HepG2 (cell line): ENCODE measurements around the gene TIGD6. TPM values are rescaled to one million over a fixed set of nuclear protein-coding genes. Genes with fewer than 3 reads are reported as not detected.

Source experiments
- ADNP ChIP-seq: sonication (generic); formaldehyde crosslinking; IDR thresholded peaks from 2 replicates; pipeline ENCODE4 v1.4.0; 2020; ENCODE audit warnings: missing genetic modification reagents
- AGO2 ChIP-seq: fragments of 200-400 bp; formaldehyde crosslinking; optimal IDR thresholded peaks from 2 replicates; pipeline ENCODE3; 2017; ENCODE audit warnings: mild to moderate bottlenecking, low read depth, low read length, moderate library complexity
- AKNA ChIP-seq: sonication (generic); formaldehyde crosslinking; IDR thresholded peaks from 2 replicates; pipeline ENCODE4 v1.4.0; 2020; ENCODE audit warnings: missing genetic modification reagents, borderline replicate concordance
- CBX2 ChIP-seq, 2 experiments: fragments of 200-600 bp in 1 of 2; sonication (generic); formaldehyde crosslinking in 1 of 2; IDR thresholded peaks; 2 replicates each; pipeline versions ENCODE4 v1.7.0 to v1.8.1; 2018 to 2022; ENCODE audit warnings: low read depth in 2 of 2, low read length in 1 of 2, mild to moderate bottlenecking in 1 of 2, missing genetic modification reagents in 1 of 2
- DNMT1 ChIP-seq: sonication (generic); formaldehyde crosslinking; IDR thresholded peaks from 2 replicates; pipeline ENCODE4 v1.5.1; 2020; ENCODE audit warnings: mild to moderate bottlenecking, missing genetic modification reagents
- DR1 ChIP-seq: sonication (generic); formaldehyde crosslinking; IDR thresholded peaks from 2 replicates; pipeline ENCODE4 v1.8.0; 2021; ENCODE audit warnings: mild to moderate bottlenecking, missing genetic modification reagents, inconsistent platforms
- FOXM1 ChIP-seq: sonication (generic); formaldehyde crosslinking; IDR thresholded peaks from 2 replicates; pipeline ENCODE4 v1.5.0; 2020; ENCODE audit warnings: missing genetic modification reagents
- GABPA ChIP-seq, 2 experiments: IDR thresholded peaks; 2 replicates each; pipeline ENCODE4 v1.6.1; 2011 to 2016; ENCODE audit warnings: low read depth in 2 of 2, low read length in 1 of 2, missing biosample characterization in 1 of 2, missing genetic modification characterization in 1 of 2
- GLI4 ChIP-seq: sonication (generic); formaldehyde crosslinking; IDR thresholded peaks from 2 replicates; pipeline ENCODE4 v1.5.1; 2020; ENCODE audit warnings: missing genetic modification reagents, mild to moderate bottlenecking, moderate library complexity, borderline replicate concordance
- HNRNPLL ChIP-seq: fragments of 200-400 bp; formaldehyde crosslinking; IDR thresholded peaks from 2 replicates; pipeline ENCODE4 v1.6.1; 2017; ENCODE audit warnings: mild to moderate bottlenecking, low read depth, low read length; ENCODE audit not compliant: poor library complexity, severe bottlenecking
- MAFG ChIP-seq: sonication (generic); formaldehyde crosslinking; IDR thresholded peaks from 2 replicates; pipeline ENCODE4 v1.5.1; 2020; ENCODE audit warnings: mild to moderate bottlenecking, missing genetic modification reagents
- MEIS2 ChIP-seq: sonication (generic); formaldehyde crosslinking; IDR thresholded peaks from 2 replicates; pipeline ENCODE4 v1.9.0; 2021; ENCODE audit warnings: mild to moderate bottlenecking, missing genetic modification reagents
- NR2F6 ChIP-seq, 2 experiments: IDR thresholded peaks; 2 replicates each; pipeline ENCODE4 v1.6.1; 2016; ENCODE audit warnings: antibody characterized with exemption in 1 of 2, mild to moderate bottlenecking in 1 of 2
- REL ChIP-seq: sonication (generic); formaldehyde crosslinking; conservative IDR thresholded peaks from 2 replicates; pipeline ENCODE4 v1.8.0; 2022; ENCODE audit warnings: mild to moderate bottlenecking, missing genetic modification reagents, moderate library complexity
- SIN3A ChIP-seq: IDR thresholded peaks from 2 replicates; pipeline ENCODE4 v1.6.1; 2011; ENCODE audit warnings: low read depth, mild to moderate bottlenecking, control low read depth, low read length, borderline replicate concordance
- ZMYM3 ChIP-seq: sonication (generic); formaldehyde crosslinking; IDR thresholded peaks from 2 replicates; pipeline ENCODE4 v1.5.1; 2020; ENCODE audit warnings: mild to moderate bottlenecking, missing genetic modification reagents
- ZNF317 ChIP-seq: sonication (generic); formaldehyde crosslinking; IDR thresholded peaks from 2 replicates; pipeline ENCODE4 v1.5.0; 2020; ENCODE audit warnings: mild to moderate bottlenecking, missing genetic modification reagents
- ZNF329 ChIP-seq: sonication (generic); formaldehyde crosslinking; IDR thresholded peaks from 2 replicates; pipeline ENCODE4 v1.9.0; 2021; ENCODE audit warnings: low read depth, mild to moderate bottlenecking, missing genetic modification reagents
- ZNF343 ChIP-seq: sonication (generic); formaldehyde crosslinking; IDR thresholded peaks from 2 replicates; pipeline ENCODE4 v1.4.0; 2020; ENCODE audit warnings: mild to moderate bottlenecking, missing genetic modification reagents
- ZNF382 ChIP-seq: sonication (generic); formaldehyde crosslinking; IDR thresholded peaks from 2 replicates; pipeline ENCODE4 v1.5.0; 2020; ENCODE audit warnings: missing genetic modification reagents, mild to moderate bottlenecking, borderline replicate concordance
- ZNF451 ChIP-seq: sonication (generic); formaldehyde crosslinking; IDR thresholded peaks from 2 replicates; pipeline ENCODE4 v1.5.0; 2020; ENCODE audit warnings: mild to moderate bottlenecking, missing genetic modification reagents
- polyA plus RNA-seq, 8 experiments: library from polyadenylated mRNA; depleted of rRNA in 3 of 8; stranded (reverse) in 7 of 8; unstranded in 1 of 8; fragments of >200 nt; fragmentation: Illumina TruSeq in 4 of 8; extraction: Trizol in 4 of 8; gene quantifications; 2 replicates each; pipeline versions ENCODE4 v1.2.1 to v1.2.3, GENCODE V29; 2011 to 2016; ENCODE audit warnings: low read depth in 4 of 8, missing spikeins in 1 of 8, mixed read lengths in 1 of 8; ENCODE audit not compliant: insufficient read depth in 1 of 8
- total RNA-seq, 5 experiments: library from RNA; depleted of rRNA; stranded (reverse); fragments of >200 nt; fragmentation: Illumina TruSeq; extraction: Trizol; gene quantifications; 2 replicates each; pipeline ENCODE4 v1.2.3, GENCODE V29; 2016; ENCODE audit warnings: low read depth in 1 of 5

The TIGD6 gene
- total and polyA plus RNA-seq, 2 of the 13 experiments (the other 11 are each of a cell fraction or from before 2014, with no cell fraction given) = 2.1 to 2.9 TPM

GRCh38 chr5:150000990-150001659 lies 671 bp upstream of the TIGD6 start (continued):
- no peak for TF ChIP-seq GLI4 (CRISPR knock-in tag)
- TF ChIP-seq MAFG = peak; percentile 53; the same call in 1 of the 2 replicates
- TF ChIP-seq ZNF343 (CRISPR knock-in tag) = no peak
- TF ChIP-seq ADNP = 0 out of 2 replicates have a peak, but pooled peaks have one; percentile 36
- 0 out of 2 replicates have a peak, but pooled peaks have one; percentile 57 for TF ChIP-seq DNMT1
- peak; percentile 27; the same call in 1 of the 2 replicates for TF ChIP-seq NR2F6 (IDR thresholded peaks at IDR 0.05)
- no peak for TF ChIP-seq NR2F6 (CRISPR knock-in tag; IDR thresholded peaks at IDR 0.05)
- no peak for TF ChIP-seq AKNA (CRISPR knock-in tag)
- no peak for TF ChIP-seq DR1 (CRISPR knock-in tag)
- TF ChIP-seq ZNF317 = peak; percentile 35; the same call in 1 of the 2 replicates
- TF ChIP-seq ZNF382 (CRISPR knock-in tag) = no peak
- TF ChIP-seq SIN3A = 0 out of 2 replicates have a peak, but pooled peaks have one; percentile 35
- TF ChIP-seq REL = 0 out of 2 replicates have a peak, but pooled peaks have one; percentile 14
- TF ChIP-seq FOXM1 (CRISPR knock-in tag) = no peak
- TF ChIP-seq GABPA (IDR thresholded peaks at IDR 0.05; ENCODE audit: low read depth, low read length) = no peak
- no peak for TF ChIP-seq GABPA (CRISPR knock-in tag; IDR thresholded peaks at IDR 0.05; ENCODE audit: low read depth)
- TF ChIP-seq ZMYM3 (CRISPR knock-in tag) = peak; percentile 90
- peak; percentile 89 for TF ChIP-seq CBX2 (IDR thresholded peaks at IDR 0.05; ENCODE audit: low read depth, low read length)
- no peak for TF ChIP-seq CBX2 (CRISPR knock-in tag; IDR thresholded peaks at IDR 0.05; ENCODE audit: low read depth)
- peak; percentile 11 for TF ChIP-seq HNRNPLL
- 0 out of 2 replicates have a peak, but pooled peaks have one; percentile 18 for TF ChIP-seq ZNF329
- peak; percentile 6 for TF ChIP-seq AGO2
- TF ChIP-seq MEIS2 = 0 out of 2 replicates have a peak, but pooled peaks have one; percentile 0
- peak; percentile 14; the same call in 1 of the 2 replicates for TF ChIP-seq ZNF451
